H1 (cell line): ENCODE data around the gene ATG9B. TPM values are rescaled to one million over a fixed set of nuclear protein-coding genes. Genes with fewer than 3 reads are reported as not detected.

Experiments used
- CHD7 ChIP-seq: fragments of 300-600 bp; sonication (generic); IDR thresholded peaks from 2 replicates; pipeline ENCODE4 v1.7.1; 2012; ENCODE audit warnings: low read length, moderate library complexity, mild to moderate bottlenecking, inconsistent platforms; ENCODE audit not compliant: insufficient replicate concordance
- RAD21 ChIP-seq, 2 experiments: IDR thresholded peaks in 1 of 2; conservative IDR thresholded peaks in 1 of 2; 2 replicates each; pipeline ENCODE4 v1.6.1; 2011; ENCODE audit warnings: low read depth in 2 of 2, low read length in 2 of 2, improper control_type of control experiment in 1 of 2, inconsistent platforms in 1 of 2, mild to moderate bottlenecking in 1 of 2, moderate library complexity in 1 of 2
- polyA plus RNA-seq, 7 experiments: library from polyadenylated mRNA; depleted of rRNA in 3 of 7; stranded (reverse) in 5 of 7; unstranded in 2 of 7; fragments of >200 nt in 5 of 7; fragments of 200-250 nt in 2 of 7; gene quantifications; 1 replicate in 5 of 7; 2 replicates in 1 of 7; 4 replicates in 1 of 7; pipeline versions ENCODE4 v1.2.1 to v1.2.3, GENCODE V29; 2011 to 2013; ENCODE audit warnings: missing spikeins in 2 of 7, mixed read lengths in 2 of 7
- total RNA-seq: library from RNA; stranded (reverse); fragmentation: NEBNext Ultra II Directional; extraction: Animal tissue kit (Norgen Biotek cat#: 25700); gene quantifications from 2 replicates; pipeline ENCODE4 v1.2.1, GENCODE V29; 2021

The ATG9B gene
- total and polyA plus RNA-seq, 2 of the 8 experiments (the other 6 are each of a cell fraction or from before 2014, with no cell fraction given) = 1.4 to 2.3 TPM

- no peak for TF ChIP-seq CHD7
- TF ChIP-seq RAD21 (IDR thresholded peaks at IDR 0.05 in 1 of 2, conservative IDR thresholded peaks at IDR 0.05 in 1 of 2; ENCODE audit: low read depth in 2 of 2, low read length in 2 of 2) = peak; percentile 15 to 49; a peak in 1 of 4 replicates
These were observed 14.8 kb downstream of the ATG9B start (continued) for GRCh38 chr7:151009327-151010036.
